Common myeloid progenitor, CD34-positive (primary cell): ENCODE data around the gene HORMAD2.

Experiments used
- CTCF ChIA-PET: fragments of 350-600 bp; sonication (Branson Sonifier 250); formaldehyde crosslinking; loops from one replicate; lab custom pipeline; 2021; ENCODE audit warnings: antibody characterized with exemption; lab: Charles Lee
- POLR2A ChIA-PET: fragments of 350-600 bp; sonication (Branson Sonifier 250); formaldehyde crosslinking; loops from one replicate; lab custom pipeline; 2021; ENCODE audit warnings: antibody characterized with exemption; lab: Charles Lee
- DNase-seq, 3 donors: peaks; one replicate each; pipeline versions ENCODE4 v3.0.0 to v3.0.0-alpha.2; 2013
- H3K27ac ChIP-seq, 2 experiments: 1 replicate in 1 of 2; 2 replicates in 1 of 2; pipeline ENCODE4 v1.7.0; 2013; ENCODE audit warnings: inconsistent platforms in 2 of 2, low read length in 2 of 2, mild to moderate bottlenecking in 2 of 2, low read depth in 1 of 2, moderate library complexity in 1 of 2; ENCODE audit not compliant: severe bottlenecking in 2 of 2, insufficient read depth in 1 of 2, poor library complexity in 1 of 2
- H3K27me3 ChIP-seq, 5 experiments: replicated peaks in 2 of 5; 1 replicate in 3 of 5; 2 replicates in 2 of 5; pipeline versions ENCODE4 v1.6.1 to v1.7.0; 2013; ENCODE audit warnings: low read length in 4 of 5, mild to moderate bottlenecking in 2 of 5, moderate library complexity in 2 of 5, inconsistent platforms in 1 of 5; ENCODE audit not compliant: insufficient read depth in 5 of 5, control insufficient read depth in 4 of 5
- H3K36me3 ChIP-seq, 4 experiments: 1 replicate in 2 of 4; 2 replicates in 2 of 4; pipeline versions ENCODE4 v1.6.1 to v1.7.0; 2013; ENCODE audit warnings: low read length in 3 of 4, control low read depth in 1 of 4, mild to moderate bottlenecking in 1 of 4; ENCODE audit not compliant: control insufficient read depth in 4 of 4, insufficient read depth in 4 of 4
- H3K4me1 ChIP-seq, 4 experiments: 1 replicate in 3 of 4; 2 replicates in 1 of 4; pipeline versions ENCODE4 v1.6.1 to v1.7.1; 2013; ENCODE audit warnings: low read length in 3 of 4, mild to moderate bottlenecking in 3 of 4, control low read depth in 1 of 4, inconsistent platforms in 1 of 4, moderate library complexity in 1 of 4; ENCODE audit not compliant: control insufficient read depth in 4 of 4, insufficient read depth in 4 of 4; ENCODE audit errors: control extremely low read depth in 1 of 4
- H3K4me3 ChIP-seq, 7 experiments: 1 replicate in 4 of 7; 2 replicates in 3 of 7; pipeline versions ENCODE4 v1.5.1 to v1.7.0; 2013; ENCODE audit warnings: mild to moderate bottlenecking in 7 of 7, low read length in 6 of 7, moderate library complexity in 6 of 7, inconsistent platforms in 2 of 7, low read depth in 2 of 7, control low read depth in 1 of 7; ENCODE audit not compliant: insufficient read depth in 4 of 7, control insufficient read depth in 1 of 7; ENCODE audit errors: extremely low read depth in 1 of 7
- H3K9me3 ChIP-seq, 5 experiments: 1 replicate in 4 of 5; 2 replicates in 1 of 5; pipeline versions ENCODE4 v1.6.1 to v1.7.1; 2013; ENCODE audit warnings: low read length in 4 of 5, mild to moderate bottlenecking in 2 of 5, inconsistent platforms in 1 of 5, low read depth in 1 of 5, moderate library complexity in 1 of 5; ENCODE audit not compliant: control insufficient read depth in 4 of 5, insufficient read depth in 2 of 5; ENCODE audit errors: control extremely low read depth in 1 of 5
- WGBS: methylation state at CpG from one replicate; pipeline ENCODE4 v1.1.5; 2013; ENCODE audit not compliant: insufficient coverage; 5-methylcytosine and 5-hydroxymethylcytosine counted together

HORMAD2 gene

GRCh38 chr22:30204015-30204741 is 123.9 kb downstream of the HORMAD2 start:
- no peak for DNase-seq
- Histone ChIP-seq H3K4me1 (peaks cover 0 to 11% (median 9%) of the 10 kb centered on the region in 4 experiments), H3K4me3 (no peak overlapping the region), H3K27me3 (no peaks in the 10 kb centered on the region), H3K9me3 (no peaks in the 10 kb centered on the region), H3K36me3 (no peaks in the 10 kb centered on the region), H3K27ac (no peak overlapping the region)
- ChIA-PET POLR2A (no interaction called here), CTCF (interaction anchor here (1.0 to 1.4 kb wide), 3 partner anchors 10 to 26 kb away, joined by 3 to 5 read pairs (median 3); no protein-coding TSS in a partner anchor)
- 95% methylated on average over 7 of the region's 7 CpGs for WGBS

GRCh38 chr22:30204742-30205111 is 124.5 kb downstream of the HORMAD2 start:
- Histone ChIP-seq H3K4me3 (no peak overlapping the region), H3K9me3 (no peaks in the 10 kb centered on the region), H3K36me3 (no peaks in the 10 kb centered on the region), H3K4me1 (peaks cover 0 to 15% (median 11%) of the 10 kb centered on the region in 4 experiments), H3K27me3 (no peaks in the 10 kb centered on the region), H3K27ac (no peak overlapping the region)
- WGBS: 90% methylated on average over 7 of the region's 10 CpGs
- ChIA-PET POLR2A (no interaction called here), CTCF (interaction anchor here (1.3 to 1.4 kb wide), 2 partner anchors 16 to 26 kb away, joined by 3 to 5 read pairs; no protein-coding TSS in a partner anchor)
- no peak for DNase-seq

GRCh38 chr22:30205281-30206115 is 125.2 kb downstream of the HORMAD2 start:
- WGBS: 95% methylated on average over 16 of the region's 25 CpGs
- DNase-seq: no peak
- no peaks in the 10 kb centered on the region for H3K9me3 ChIP-seq
- ChIA-PET POLR2A (no interaction called here), CTCF (interaction anchor here (0.7 to 1.3 kb wide), 2 partner anchors 9 to 27 kb away, joined by 3 read pairs; no protein-coding TSS in a partner anchor)
- no peaks in the 10 kb centered on the region for H3K36me3 ChIP-seq
- peaks cover 0 to 15% (median 11%) of the 10 kb centered on the region in 4 experiments for H3K4me1 ChIP-seq
- no peak overlapping the region for H3K4me3 ChIP-seq
- H3K27me3 ChIP-seq: no peaks in the 10 kb centered on the region
- H3K27ac ChIP-seq: no peak overlapping the region

- Histone ChIP-seq H3K36me3 (no peaks in the 10 kb centered on the region), H3K4me1 (peaks cover 0 to 15% (median 11%) of the 10 kb centered on the region in 4 experiments), H3K9me3 (no peaks in the 10 kb centered on the region), H3K4me3 (no peak overlapping the region), H3K27me3 (no peaks in the 10 kb centered on the region), H3K27ac (no peak overlapping the region)
- WGBS: 98% methylated on average over 13 of the region's 16 CpGs
- ChIA-PET CTCF (no interaction called here), POLR2A (no interaction called here)
- DNase-seq: no peak
These were observed 126.7 kb downstream of the HORMAD2 start for GRCh38 chr22:30206944-30207343.

- H3K4me3 ChIP-seq: no peak overlapping the region
- H3K27me3 ChIP-seq: no peaks in the 10 kb centered on the region
- CTCF ChIA-PET: interaction anchor here (0.9 to 1.1 kb wide), 2 partner anchors 12 to 103 kb away, joined by 3 read pairs; no protein-coding TSS in a partner anchor
- peaks cover 5 to 28% (median 18%) of the 10 kb centered on the region in 4 experiments for H3K4me1 ChIP-seq
- DNase-seq: peak; percentile 75 to 85 (median 81)
- H3K27ac ChIP-seq: no peak overlapping the region
- H3K36me3 ChIP-seq: no peaks in the 10 kb centered on the region
- no peaks in the 10 kb centered on the region for H3K9me3 ChIP-seq
- 61% methylated on average over 23 of the region's 26 CpGs for WGBS
- POLR2A ChIA-PET: no interaction called here
These were observed 128.7 kb downstream of the HORMAD2 start for GRCh38 chr22:30208631-30209603.

- Histone ChIP-seq H3K27ac (no peak overlapping the region), H3K36me3 (no peaks in the 10 kb centered on the region), H3K27me3 (no peaks in the 10 kb centered on the region), H3K4me1 (peaks cover 5 to 28% (median 18%) of the 10 kb centered on the region in 4 experiments), H3K4me3 (no peak overlapping the region), H3K9me3 (no peaks in the 10 kb centered on the region)
- CTCF ChIA-PET: interaction anchor here (1.0 kb wide), 1 partner anchor 103 kb away, joined by 3 read pairs; no protein-coding TSS in a partner anchor
- DNase-seq: no peak
- POLR2A ChIA-PET: no interaction called here
- 97% methylated on average over 6 of the region's 6 CpGs for WGBS
These were observed 129.4 kb downstream of the HORMAD2 start for GRCh38 chr22:30209642-30210041.
